ENCODE data around the gene GALT.
A peak's percentile ranks its signal among the peaks of the same experiment; 100 is the strongest.
"Not testable (repeated sequence)": the region's sequence is repeated elsewhere in the genome, so short reads cannot be mapped to it uniquely, and the experiment has no call there.

GALT gene

DNA sequence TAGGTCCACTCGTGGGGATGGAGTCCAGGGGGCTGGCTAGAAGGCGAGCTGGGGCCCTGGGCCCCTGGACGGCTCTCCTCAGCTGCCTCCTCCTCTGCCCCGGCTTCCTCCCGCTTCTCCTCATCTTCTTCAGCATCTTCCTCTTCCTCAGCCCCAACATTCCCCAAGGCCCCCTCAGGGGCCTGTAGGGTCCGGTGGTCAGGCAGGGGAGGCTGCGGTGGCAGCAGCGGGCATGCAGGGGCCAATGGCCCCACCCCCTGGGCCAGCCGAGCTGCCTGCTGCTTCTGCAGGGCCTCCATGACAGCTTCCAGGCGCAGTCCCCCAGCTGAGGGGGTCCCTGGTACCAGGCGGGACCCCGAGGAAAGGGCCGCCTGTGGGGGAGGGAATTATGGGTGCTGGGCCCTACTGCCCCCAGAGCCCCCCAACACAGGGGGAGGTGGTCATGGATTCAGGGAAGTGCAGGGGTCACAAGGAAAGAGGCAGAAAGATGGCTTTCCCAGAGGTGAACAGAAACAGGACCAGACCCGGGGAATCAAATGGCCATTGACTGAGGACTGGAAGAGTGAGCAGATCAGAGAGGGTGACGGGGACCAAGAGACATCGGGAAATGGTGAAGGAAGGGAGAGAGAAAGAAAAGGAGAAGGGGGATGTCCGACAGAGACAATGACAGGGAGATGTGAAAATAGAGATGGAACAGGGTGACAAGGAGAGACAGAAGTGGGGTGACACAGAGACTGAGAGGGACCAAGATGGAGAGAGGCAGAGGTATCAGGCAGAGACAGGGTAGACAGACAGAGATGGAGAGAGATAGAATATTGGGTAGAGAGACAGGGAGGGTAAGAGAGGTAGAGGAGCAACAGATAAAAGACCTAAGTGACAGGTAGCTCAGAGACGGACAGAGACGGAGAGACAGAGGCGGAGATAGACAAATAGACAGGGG is 18.5 kb upstream of the GALT start:
- no peak for DNase-seq

DNA sequence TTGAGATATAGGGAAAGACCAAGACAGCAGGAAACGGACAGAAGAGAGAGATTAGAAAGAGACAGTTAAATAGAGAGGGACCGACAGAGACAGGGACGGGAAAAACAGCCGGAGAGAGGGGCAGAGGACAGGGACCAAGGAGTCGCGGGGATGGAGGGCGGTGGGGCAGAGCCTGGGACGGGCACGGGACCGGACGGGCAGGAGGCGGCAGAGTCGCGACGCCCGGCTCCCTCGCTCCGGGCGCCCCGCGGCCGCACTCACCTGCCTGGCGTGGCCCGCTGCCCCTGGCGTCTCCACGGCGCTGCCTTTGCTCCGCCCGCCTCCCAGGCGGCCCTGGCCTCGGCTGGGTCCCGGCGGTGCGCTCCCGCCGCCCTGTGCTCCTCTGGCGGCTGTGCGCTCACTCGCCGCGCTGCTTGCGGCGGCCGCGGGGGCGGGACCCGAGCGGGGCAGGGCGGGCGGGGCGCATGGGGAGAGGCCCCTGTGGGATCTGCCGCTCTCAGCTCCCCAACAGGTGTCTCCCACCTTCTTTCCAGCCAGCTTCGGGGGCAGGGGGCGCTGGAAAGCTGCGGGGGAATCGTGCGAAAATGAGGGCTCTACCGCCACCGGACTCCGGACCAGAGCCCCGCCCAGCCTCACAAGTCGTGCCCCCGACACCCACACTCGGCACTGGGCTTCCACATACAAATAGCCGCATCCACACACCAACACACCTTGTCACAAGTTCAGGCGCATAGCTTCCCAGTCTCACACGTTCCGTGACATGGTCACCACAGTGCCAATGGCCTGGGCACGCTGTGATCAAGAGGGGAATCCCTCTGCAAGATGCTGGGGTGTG is 17.6 kb upstream of the GALT start, which contains the start of gene ARID3C:
ARID3C (minus strand) TSS at position 411 of the 835 bp plus-strand sequence. CDS start 1,052 bp downstream, outside the sequence.
- DNase-seq = peak in 4 of 5 experiments; percentile 30 to 50 (median 32)

DNA sequence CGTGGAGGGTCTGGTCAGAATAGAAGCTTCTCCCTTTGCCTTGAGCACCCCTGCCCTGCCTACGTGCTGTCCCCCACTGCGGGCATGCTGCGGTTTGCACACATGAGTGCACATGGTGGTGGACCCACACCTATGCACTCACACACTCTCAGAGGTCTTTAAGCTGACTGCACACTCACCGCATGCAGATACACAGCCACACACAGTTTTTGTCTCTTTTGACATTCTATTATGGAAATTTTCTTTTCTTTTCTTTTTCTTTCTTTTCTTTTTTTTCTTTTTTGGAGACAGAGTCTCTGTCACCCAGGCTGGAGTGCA is 17.0 kb upstream of the GALT start:
- no peak for DNase-seq

DNA sequence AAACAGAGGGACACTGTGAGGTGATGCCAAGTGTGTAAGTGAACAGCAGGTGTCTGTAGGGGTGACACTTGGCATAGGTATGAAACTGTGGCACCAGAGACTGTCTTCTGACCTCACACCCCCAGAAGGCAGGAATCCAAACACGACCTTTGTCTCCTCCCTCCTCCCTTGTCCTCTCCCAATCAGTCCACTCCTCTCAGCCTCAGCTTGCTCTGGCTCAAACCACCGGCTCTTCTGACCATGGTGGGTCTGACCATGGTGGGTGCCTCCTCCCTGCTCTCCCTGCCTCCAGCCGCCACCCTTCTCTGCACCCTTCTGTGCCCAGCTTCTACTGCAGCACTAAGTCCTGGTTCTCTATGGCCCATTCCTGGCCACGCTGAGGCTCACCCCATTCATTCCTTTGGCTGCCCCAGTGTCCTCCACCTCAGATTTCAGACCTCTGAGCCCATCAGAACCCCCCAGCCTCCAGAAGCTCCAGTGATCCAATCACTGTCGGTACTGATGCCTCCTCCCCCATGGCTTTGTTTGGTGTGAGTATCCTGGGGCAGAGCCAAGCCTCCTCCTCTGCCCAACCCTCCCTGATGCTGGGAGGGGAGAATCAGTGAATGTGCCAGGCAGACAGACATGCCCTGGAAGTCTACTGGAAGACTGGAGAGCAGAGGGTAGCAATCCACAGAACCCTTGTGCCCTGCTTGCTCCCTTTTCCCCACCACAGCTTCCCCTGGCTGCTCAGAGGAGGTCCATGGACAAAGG is 15.9 kb upstream of the GALT start:
- no peak for DNase-seq

DNA sequence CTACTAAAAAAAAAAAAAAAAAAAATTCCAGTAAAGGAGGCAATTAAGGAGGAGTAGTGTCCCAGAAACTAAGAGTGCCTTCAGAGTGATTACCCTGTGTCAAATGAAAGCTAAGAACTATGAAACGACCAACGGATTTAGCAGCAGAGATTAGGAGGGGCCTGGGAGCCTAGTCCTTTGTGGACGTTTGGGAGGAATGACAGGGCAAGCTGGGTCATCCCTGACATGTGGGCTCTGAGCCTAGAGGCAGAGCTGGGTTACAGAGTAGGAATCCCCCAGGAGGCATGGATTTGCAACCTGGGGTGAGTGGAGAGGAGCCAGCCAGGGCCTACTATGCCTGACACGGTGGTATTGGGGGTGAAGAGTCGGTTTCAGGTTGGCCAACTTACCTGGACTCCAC is 13.3 kb upstream of the GALT start:
- DNase-seq = no peak

DNA sequence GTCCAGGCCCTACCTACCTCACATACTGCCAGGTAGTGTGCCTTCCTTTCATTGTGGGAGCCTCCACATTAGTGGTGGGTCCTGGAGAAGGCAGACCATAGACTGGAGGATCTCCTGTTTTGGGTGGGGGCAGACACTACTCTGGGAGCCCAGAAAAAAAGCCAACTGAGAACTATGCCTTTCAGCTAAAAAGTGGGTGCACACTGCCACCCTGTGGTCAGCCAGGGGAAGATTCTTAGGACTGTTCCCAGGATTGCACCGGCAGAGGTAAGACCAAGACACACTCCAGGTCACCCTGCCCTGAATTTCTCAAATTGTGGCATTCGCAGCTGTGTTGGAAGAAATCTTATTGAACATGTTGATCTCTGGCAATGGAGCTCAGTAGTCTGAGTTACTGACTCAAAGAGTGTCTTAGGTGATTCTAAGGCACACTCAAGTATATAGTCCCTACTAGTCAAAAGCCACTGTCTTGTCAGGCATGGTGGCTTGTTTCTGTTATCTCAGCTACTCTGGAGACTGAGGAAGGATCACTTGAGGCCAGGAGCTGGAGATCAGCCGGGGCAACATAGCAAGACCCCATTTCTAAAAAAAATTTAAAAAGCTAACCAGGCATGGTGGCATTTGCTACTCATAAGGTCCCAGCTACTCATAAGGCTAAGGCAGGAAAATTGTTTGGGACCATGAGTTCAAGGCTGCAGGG is 12.5 kb upstream of the GALT start:
- peak; percentile 43 to 73 (median 63) for DNase-seq

DNA sequence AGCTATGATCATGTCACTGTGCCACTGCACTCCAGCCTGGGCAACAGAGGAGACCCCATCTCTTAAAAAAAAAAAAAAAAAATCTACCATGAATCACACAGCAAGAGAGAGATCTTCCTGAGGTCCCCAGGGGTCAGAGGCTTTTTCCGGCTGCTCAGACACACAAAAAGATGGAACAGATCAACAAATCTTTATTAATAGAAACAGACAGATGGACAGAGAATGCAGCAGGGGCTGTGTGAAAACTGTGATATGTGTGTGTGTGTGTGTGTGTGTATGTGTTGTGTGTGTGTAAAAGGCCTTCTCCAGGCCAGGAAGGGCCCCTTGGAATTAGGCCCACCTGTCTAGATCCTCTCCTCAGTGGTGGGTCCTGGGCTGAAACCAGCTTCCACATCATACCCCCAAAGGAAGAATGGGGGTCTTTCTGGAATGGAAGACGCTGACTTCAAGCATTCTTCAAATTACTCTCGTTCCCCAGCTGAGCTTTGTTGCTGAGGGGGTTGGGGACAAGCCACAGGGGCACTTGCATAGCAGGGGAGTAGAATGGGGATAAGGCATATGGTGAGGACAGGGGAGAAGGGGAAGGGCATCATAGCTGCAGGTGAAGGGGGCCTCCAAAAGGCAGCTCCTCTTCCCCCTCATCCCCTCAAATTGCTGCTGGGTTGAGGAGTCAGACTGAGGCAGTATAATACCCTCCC is 11.8 kb upstream of the GALT start:
- DNase-seq = no peak

DNA sequence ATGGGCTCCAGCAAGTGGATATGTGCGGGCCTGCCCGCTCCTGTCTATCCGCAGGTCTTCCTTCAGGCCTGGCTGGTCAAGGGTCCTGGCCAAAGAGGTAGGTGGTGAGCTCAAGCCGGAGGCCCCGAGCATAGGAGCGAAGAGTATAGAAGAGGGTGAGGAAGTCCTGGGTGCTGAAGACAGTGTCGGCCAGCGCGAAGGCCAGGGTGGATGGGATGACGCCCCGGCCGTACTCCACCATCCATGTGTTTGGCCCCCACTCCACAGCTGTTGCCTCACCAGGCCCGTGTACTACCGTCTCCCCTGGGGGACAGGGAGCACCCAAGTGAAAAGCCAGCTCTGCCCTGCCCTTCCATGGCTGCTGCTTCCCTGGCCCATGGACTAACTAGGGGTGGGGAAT is 10.9 kb upstream of the GALT start:
- no peak for DNase-seq

DNA sequence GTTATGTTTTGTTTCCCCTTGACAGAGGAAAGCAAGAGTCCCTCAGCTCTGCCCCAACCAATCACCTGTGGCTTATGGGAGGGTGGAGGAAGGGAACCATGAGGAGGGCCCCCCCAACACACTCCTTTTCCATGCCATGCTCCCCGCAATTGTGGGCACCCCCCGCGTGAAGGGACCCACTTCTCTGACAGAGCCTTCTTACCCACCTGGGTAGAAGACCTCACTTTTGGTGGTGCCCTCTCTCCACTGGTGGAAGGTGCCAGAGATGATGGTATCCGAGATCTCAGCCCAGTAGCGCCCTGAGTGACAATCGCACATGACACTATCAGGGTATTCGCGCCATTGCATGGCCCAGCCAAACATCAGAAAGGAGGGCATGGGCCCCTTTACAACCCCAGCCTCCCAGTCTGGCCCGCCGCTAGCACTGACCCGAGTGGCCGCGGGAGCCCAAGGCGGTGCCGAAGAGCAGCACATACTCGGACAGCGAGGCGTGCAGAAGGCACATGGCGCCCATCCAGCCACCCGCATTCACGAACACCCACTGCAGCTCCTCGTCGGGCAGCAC is 9.6 kb upstream of the GALT start:
- peak in 2 of 5 experiments; percentile 13 to 27 for DNase-seq

DNA sequence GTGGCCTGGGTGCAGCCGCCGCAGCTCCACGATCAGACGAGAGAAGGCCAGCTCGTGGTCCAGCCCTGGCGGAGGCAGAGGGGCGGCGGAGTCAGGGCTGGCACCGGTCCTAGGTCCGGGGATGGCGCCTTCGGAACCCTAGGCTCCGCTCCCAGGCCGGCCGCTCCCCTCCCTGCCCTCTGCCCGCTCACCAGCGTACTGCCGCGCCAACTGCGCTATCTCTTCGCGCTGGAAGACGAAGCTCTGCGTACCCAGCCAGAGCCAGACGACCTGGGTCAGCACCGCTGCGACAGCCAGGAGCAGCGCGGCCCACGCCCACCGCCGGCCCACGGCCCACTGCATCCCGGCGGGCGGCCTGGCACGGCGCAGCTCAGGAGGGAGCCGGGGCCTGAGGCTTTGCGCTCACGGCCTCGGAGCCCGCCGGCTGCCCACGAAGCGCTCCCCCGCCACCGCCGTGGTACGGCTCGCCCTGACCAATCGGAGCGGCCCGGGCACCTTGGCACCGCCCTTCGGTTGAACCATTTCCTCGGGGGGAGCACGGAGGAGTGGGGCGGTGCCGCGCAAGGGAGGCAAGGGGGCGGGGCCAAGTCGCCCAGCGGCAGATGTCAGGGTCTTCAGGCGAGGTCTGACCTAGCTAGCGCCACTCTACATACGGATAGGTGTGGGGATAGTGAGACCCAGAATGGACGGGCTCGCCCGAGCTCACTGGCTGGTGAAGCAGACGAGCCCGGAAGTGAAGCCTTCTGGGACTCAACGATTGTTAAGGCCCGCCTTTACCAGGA is 8.9 kb upstream of the GALT start, which contains the start of gene SIGMAR1:
SIGMAR1 (minus strand) TSS at position 432 of the 782 bp plus-strand sequence; CDS start at position 342, 90 bp downstream.
- DNase-seq = peak; percentile 84 to 96 (median 90)

DNA sequence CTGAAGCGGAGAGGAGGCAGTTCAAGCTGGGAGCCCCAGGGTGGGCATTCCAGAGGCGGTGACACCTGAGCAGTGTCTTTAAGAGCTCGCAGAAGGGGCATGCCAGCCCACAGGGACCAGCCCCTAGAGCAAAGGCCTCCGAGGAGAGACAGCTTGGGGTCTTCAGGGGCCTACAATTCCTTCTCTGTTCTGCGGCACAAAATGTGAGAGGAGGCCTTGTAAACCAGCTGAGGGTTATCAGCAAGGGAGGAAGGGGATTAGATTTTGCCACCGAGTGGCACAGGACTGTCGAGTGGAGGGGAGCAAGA is 8.4 kb upstream of the GALT start:
- DNase-seq = no peak

DNA sequence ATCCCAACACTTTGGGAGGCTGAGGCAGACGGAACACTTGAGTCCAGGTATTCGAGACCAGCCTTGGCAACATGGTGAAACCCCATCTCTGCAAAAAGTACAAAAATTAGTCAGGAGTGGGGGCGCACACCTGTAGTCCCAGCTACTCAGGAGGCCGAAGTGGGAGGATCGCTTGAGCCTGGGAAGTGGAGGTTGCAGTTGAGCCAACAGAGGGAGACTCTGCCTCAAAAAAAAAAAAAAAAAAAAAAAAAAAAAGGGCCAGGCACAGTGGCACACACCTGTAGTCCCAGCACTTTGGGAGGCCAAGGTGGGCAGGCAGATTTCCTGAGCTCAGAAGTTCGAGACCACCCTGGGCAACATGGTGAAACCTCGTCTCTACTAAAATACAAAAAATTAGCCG is 7.2 kb upstream of the GALT start:
- not testable (repeated sequence) for DNase-seq

DNA sequence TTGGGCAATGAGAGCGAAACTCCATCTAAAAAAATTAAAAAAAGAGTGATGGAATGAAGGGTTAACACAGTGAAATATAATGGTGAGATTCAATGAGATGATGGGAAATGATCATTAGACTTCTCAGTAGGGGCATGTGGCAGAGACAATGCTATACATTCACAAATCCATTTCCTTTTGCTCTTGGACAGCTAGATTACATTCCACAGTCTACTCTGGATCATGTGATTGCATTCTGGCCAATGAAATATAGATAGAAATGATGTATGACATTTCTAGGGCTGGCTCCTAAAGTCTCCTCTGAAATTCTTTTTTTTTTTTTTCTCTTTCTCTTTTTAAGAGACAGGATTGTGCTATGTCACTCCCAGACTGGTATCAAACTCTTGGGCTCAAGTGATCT is 3.8 kb upstream of the GALT start:
- no peak for DNase-seq

DNA sequence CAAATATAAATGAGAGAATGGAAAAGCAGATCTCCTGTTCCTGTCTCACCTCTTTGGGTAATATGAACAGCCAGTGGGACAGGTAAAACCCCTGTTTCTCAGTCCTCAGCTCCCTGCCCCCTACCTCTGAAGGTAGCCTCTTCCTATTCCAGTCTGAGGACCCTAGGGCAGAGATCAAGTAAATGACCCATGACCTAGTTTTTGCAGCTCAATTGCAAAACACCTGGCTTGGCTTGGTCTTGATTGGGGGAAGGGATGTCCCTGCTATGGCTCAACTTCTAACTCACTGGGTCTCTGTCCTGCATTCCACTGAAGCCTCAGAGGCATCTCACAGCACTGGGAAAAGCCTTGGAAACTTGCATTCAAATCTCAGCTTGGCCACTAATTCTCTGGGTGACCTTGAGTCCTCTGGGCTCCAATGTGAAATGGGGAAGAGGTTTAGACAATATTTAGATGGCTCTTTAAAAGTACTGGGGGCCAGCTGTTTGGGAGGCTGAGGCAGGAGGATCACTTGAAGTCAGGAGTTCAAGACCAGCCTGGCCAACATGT is 1.6 kb upstream of the GALT start:
- no peak for DNase-seq

DNA sequence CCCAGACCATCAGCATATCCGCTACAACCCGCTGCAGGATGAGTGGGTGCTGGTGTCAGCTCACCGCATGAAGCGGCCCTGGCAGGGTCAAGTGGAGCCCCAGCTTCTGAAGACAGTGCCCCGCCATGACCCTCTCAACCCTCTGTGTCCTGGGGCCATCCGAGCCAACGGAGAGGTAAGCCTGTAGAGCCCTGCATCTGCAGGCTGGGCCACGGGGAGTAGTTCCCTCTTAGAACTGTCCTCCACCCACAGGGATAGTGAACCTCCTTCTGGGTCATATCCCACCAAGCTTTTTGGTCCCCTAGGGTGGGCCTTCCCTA is 569 bp downstream of the GALT start:
- no peak for DNase-seq

DNA sequence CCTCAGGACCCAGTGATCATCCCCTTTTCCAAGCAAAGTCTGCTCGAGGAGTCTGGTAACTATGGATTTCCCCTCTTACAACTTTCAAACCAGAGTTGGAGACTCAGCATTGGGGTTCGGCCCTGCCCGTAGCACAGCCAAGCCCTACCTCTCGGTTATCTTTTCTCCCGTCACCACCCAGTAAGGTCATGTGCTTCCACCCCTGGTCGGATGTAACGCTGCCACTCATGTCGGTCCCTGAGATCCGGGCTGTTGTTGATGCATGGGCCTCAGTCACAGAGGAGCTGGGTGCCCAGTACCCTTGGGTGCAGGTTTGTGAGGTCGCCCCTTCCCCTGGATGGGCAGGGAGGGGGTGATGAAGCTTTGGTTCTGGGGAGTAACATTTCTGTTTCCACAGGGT is 1.2 kb downstream of the GALT start:
- peak in 1 of 5 experiments; percentile 72 for DNase-seq

DNA sequence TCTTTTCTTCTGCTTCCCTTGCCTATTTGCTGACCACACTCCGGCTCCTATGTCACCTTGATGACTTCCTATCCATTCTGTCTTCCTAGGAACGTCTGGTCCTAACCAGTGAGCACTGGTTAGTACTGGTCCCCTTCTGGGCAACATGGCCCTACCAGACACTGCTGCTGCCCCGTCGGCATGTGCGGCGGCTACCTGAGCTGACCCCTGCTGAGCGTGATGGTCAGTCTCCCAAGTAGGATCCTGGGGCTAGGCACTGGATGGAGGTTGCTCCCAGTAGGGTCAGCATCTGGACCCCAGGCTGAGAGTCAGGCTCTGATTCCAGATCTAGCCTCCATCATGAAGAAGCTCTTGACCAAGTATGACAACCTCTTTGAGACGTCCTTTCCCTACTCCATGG is 2.2 kb downstream of the GALT start:
- DNase-seq = no peak

DNA sequence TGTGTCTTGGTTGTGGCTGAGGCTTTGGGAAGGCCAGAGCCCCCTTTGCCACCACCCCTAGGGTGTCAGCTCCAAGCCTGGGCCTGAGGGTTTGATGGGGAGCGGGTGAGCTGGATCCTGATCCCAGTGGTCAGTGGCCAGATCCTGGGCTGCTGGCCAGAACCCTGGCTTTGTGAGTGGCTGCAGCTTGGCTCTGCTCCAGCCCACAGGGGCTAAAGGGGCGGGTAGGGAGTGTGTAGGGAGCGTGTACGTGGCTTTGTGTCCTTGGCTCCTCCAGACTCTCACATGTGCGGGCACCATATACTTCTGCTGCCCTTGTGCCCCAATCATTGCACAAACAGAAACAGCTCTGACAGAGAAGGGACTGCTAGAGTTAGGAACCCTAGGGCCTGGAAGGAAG is 4.3 kb downstream of the GALT start:
- no peak for DNase-seq

DNA sequence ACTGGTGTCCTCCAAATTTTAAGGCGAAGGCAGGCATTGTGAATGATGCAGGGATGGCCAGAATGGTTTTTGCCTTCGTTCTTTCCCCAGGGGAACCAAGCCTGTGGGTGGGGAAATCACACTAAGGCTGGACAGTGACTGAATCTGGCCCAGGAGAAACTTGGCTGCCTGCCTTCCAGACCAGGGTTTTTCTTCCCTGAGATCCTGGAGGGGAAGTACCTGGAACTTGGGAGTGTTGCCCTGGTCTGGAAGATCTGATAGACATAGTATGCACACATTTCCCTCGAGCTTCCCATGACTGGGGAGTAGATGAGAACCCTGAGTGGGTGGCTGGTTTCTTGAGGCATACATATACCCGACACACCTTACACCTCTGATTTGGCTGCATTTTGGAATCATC is 4.8 kb downstream of the GALT start:
- DNase-seq = no peak

DNA sequence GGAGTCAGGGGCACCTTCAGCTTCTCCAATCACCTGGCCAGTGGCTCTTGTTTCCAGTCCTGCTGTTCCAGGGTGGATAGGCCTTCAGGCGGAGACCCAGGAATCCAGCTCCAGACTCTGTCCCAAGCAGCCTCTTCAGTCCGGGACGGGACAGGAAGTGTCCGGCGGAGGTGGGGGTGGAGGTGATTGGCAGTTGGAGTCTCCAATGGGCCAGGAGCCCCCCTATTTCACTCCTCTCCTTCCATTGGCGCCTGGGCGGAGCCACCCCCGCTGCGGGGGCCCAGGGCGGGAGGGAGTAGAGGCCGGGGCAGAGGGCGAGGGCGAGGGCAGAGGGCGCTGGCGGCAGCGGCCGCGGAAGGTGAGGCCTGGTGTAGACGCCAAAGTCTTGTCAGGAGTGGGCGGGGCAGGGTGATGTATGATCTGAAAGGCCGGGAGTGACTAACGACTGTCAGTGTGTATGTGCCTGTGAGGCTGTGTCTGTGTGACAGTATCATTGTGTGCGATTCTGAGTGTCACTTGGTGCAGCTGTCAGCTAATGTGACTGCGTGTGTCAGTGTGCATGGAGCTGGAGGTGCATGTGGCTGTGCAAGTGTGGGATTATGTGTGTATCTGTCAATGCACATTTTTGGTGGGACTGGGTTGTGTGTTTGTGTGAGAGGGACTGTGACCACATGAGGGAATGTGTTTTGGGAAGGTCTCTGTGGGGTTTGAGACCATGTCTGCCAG is 5.6 kb downstream of the GALT start, which contains the start of gene IL11RA:
IL11RA (plus strand) TSS at position 310 of the 726 bp plus-strand sequence. CDS start 3,033 bp downstream, outside the sequence.
- DNase-seq = peak in 2 of 5 experiments; percentile 44 to 79
